Superior temporal gyrus (tissue), 1 donor: ENCODE results near the gene NGDN.

ENCODE experiments used
- DNase-seq: peaks from one replicate; pipeline ENCODE4 v3.0.0-alpha.2; 2016; ENCODE audit errors: extremely low spot score

The NGDN gene

GRCh38 chr14:23521785-23522640 is 52.5 kb downstream of the NGDN start:
- DNase-seq: no peak

GRCh38 chr14:23522643-23523198 is 53.2 kb downstream of the NGDN start:
- no peak for DNase-seq

- DNase-seq: no peak
Measured at GRCh38 chr14:23523229-23524016, 53.9 kb downstream of the NGDN start.

GRCh38 chr14:23524954-23525353 is 55.5 kb downstream of the NGDN start:
- no peak for DNase-seq

- no peak for DNase-seq
Measured at GRCh38 chr14:23525611-23526010, 56.1 kb downstream of the NGDN start.
